CD14-positive monocyte (primary cell): ENCODE data around the gene ROBO4. TPM values are rescaled to one million over a fixed set of nuclear protein-coding genes. Genes with fewer than 3 reads are reported as not detected.
A peak's percentile ranks its signal among the peaks of the same experiment; 100 is the strongest.

Source experiments
- DNase-seq, 3 donors: peaks; one replicate each; pipeline ENCODE4 v3.0.0-alpha.2; 2011 to 2022
- H2AFZ ChIP-seq: 2 replicates; pipeline ENCODE4 v1.6.0; 2012; ENCODE audit warnings: mild to moderate bottlenecking, low read depth, low read length, inconsistent platforms; ENCODE audit not compliant: insufficient read depth, poor library complexity, severe bottlenecking
- H3K27ac ChIP-seq, 2 donors: 1 replicate in 1 of 2; 2 replicates in 1 of 2; pipeline ENCODE4 v1.5.1; 2012 to 2013; ENCODE audit warnings: low read length in 2 of 2, control low read depth in 1 of 2, inconsistent platforms in 1 of 2, low read depth in 1 of 2, mild to moderate bottlenecking in 1 of 2
- H3K27me3 ChIP-seq, 2 donors: one replicate each; pipeline versions ENCODE4 v1.6.0 to v1.6.1; 2011 to 2013; ENCODE audit warnings: low read length in 2 of 2; ENCODE audit not compliant: control insufficient read depth in 2 of 2, insufficient read depth in 2 of 2
- H3K36me3 ChIP-seq, 2 donors: replicated peaks in 1 of 2; 1 replicate in 1 of 2; 2 replicates in 1 of 2; pipeline versions ENCODE4 v1.5.1 to v1.6.1; 2012 to 2013; ENCODE audit warnings: low read length in 2 of 2, control low read depth in 1 of 2, inconsistent platforms in 1 of 2, mild to moderate bottlenecking in 1 of 2; ENCODE audit not compliant: insufficient read depth in 2 of 2, control insufficient read depth in 1 of 2
- H3K4me1 ChIP-seq, 2 donors: 1 replicate in 1 of 2; 2 replicates in 1 of 2; pipeline versions ENCODE4 v1.5.1 to v1.6.1; 2012 to 2013; ENCODE audit warnings: low read length in 2 of 2, control low read depth in 1 of 2, inconsistent platforms in 1 of 2, mild to moderate bottlenecking in 1 of 2, moderate library complexity in 1 of 2; ENCODE audit not compliant: insufficient read depth in 2 of 2, control insufficient read depth in 1 of 2
- H3K4me2 ChIP-seq: replicated peaks from 2 replicates; pipeline ENCODE3; 2012; ENCODE audit warnings: low read length, moderate library complexity, mild to moderate bottlenecking; ENCODE audit not compliant: poor library complexity, severe bottlenecking; ENCODE audit errors: extremely low read depth
- H3K4me3 ChIP-seq, 3 experiments: fragments of 200-600 bp in 1 of 3; sonication (generic) in 1 of 3; replicated peaks in 1 of 3; 1 replicate in 2 of 3; 2 replicates in 1 of 3; pipeline ENCODE4 v1.5.1; 2011 to 2013; ENCODE audit warnings: low read length in 3 of 3, mild to moderate bottlenecking in 3 of 3, control low read depth in 2 of 3, low read depth in 2 of 3, inconsistent platforms in 1 of 3, moderate library complexity in 1 of 3
- H3K79me2 ChIP-seq: 2 replicates; pipeline ENCODE4 v1.6.0; 2012; ENCODE audit warnings: mild to moderate bottlenecking, control low read depth, inconsistent platforms, low read length, moderate library complexity; ENCODE audit not compliant: insufficient read depth
- H3K9ac ChIP-seq: 2 replicates; pipeline ENCODE4 v1.6.0; 2017; ENCODE audit warnings: low read length, mild to moderate bottlenecking; ENCODE audit not compliant: insufficient read depth, poor library complexity, severe bottlenecking
- H3K9me3 ChIP-seq, 2 donors: replicated peaks in 1 of 2; 1 replicate in 1 of 2; 2 replicates in 1 of 2; pipeline versions ENCODE4 v1.5.1 to v1.6.1; 2012 to 2013; ENCODE audit warnings: low read length in 2 of 2, control low read depth in 1 of 2; ENCODE audit not compliant: control insufficient read depth in 1 of 2, insufficient read depth in 1 of 2
- H4K20me1 ChIP-seq: 2 replicates; pipeline ENCODE4 v1.6.0; 2012; ENCODE audit warnings: mild to moderate bottlenecking, low read length, control low read depth, moderate library complexity; ENCODE audit not compliant: insufficient read depth
- H3K27ac Mint-ChIP-seq, 7 donors: one replicate each; pipeline ENCODE4 v1.8.0; 2020; ENCODE audit warnings: mild to moderate bottlenecking in 7 of 7, mixed read lengths in 7 of 7, moderate library complexity in 6 of 7, inconsistent platforms in 2 of 7
- H3K27me3 Mint-ChIP-seq, 3 donors: one replicate each; pipeline ENCODE4 v1.8.0; 2021 to 2022; ENCODE audit warnings: low read depth in 3 of 3, mild to moderate bottlenecking in 3 of 3, mixed read lengths in 3 of 3, moderate library complexity in 3 of 3, inconsistent platforms in 1 of 3
- H3K36me3 Mint-ChIP-seq, 2 donors: one replicate each; pipeline ENCODE4 v1.8.0; 2020; ENCODE audit warnings: mixed read lengths in 2 of 2, inconsistent platforms in 1 of 2, mild to moderate bottlenecking in 1 of 2
- H3K4me1 Mint-ChIP-seq: one replicate; pipeline ENCODE4 v1.8.0; 2020; ENCODE audit warnings: mild to moderate bottlenecking, mixed read lengths
- H3K4me3 Mint-ChIP-seq, 2 donors: one replicate each; pipeline ENCODE4 v1.8.0; 2020; ENCODE audit warnings: mild to moderate bottlenecking in 2 of 2, mixed read lengths in 2 of 2, moderate library complexity in 1 of 2
- H3K9me3 Mint-ChIP-seq, 7 donors: one replicate each; pipeline ENCODE4 v1.8.0; 2020 to 2022; ENCODE audit warnings: mixed read lengths in 7 of 7, mild to moderate bottlenecking in 6 of 7, moderate library complexity in 6 of 7, inconsistent platforms in 2 of 7
- CTCF ChIP-seq: fragments of 200-600 bp; IDR thresholded peaks from one replicate; pipeline ENCODE4 v1.8.0; 2022; ENCODE audit warnings: antibody characterized with exemption, mild to moderate bottlenecking
- WGBS: methylation state at CpG from one replicate; pipeline ENCODE4 v1.1.5; 2013; ENCODE audit warnings: missing lambda C conversion rate; ENCODE audit not compliant: insufficient coverage; 5-methylcytosine and 5-hydroxymethylcytosine counted together
- intact Hi-C, 2 donors: fragments of 100-400 bp; cut with micrococcal nuclease; formaldehyde crosslinking; loops; one replicate each; pipeline versions ENCODE4 v1.15.0 to v1.15.1; 2023
- polyA plus RNA-seq, 3 donors: library from polyadenylated mRNA; depleted of rRNA in 1 of 3; unstranded in 2 of 3; stranded (reverse) in 1 of 3; fragments of 300-500 nt in 2 of 3; fragments of >200 nt in 1 of 3; fragmentation: Illumina TruSeq in 2 of 3; gene quantifications; 1 replicate in 2 of 3; 2 replicates in 1 of 3; pipeline ENCODE4 v1.2.3, GENCODE V29; 2012 to 2021

ROBO4 gene
- polyA plus RNA-seq, 3 donors = 0.19 to 0.20 TPM; not detected in 1

- Histone ChIP-seq H2AFZ (peak overlapping the region; percentile 95), H3K4me1 (peaks cover 15 to 20% of the 10 kb centered on the region in 2 donors), H3K9me3 (no peaks in the 10 kb centered on the region), H4K20me1 (no peaks in the 10 kb centered on the region), H3K79me2 (no peaks in the 10 kb centered on the region), H3K9ac (no peak overlapping the region), H3K27me3 (peaks cover 5 to 40% of the 10 kb centered on the region in 2 donors), H3K27ac (no peak overlapping the region), H3K4me2 (peak overlapping the region; percentile 92), H3K36me3 (no peaks in the 10 kb centered on the region), H3K4me3 (no peak overlapping the region)
- Mint-ChIP-seq H3K9me3 (peaks cover 0 to 12% (median 1%) of the 10 kb centered on the region in 7 donors), H3K27ac (no peak overlapping the region), H3K4me3 (peak overlapping the region in 1 of 2 donors; percentile 93), H3K4me1 (peaks cover 30% of the 10 kb centered on the region), H3K36me3 (no peaks in the 10 kb centered on the region), H3K27me3 (peaks cover 33 to 48% (median 39%) of the 10 kb centered on the region in 3 donors)
- WGBS = 87% methylated on average over 9 of the region's 17 CpGs
- intact Hi-C loops = no loop called here
- no peak for DNase-seq
- TF ChIP-seq CTCF = no peak
Observed at GRCh38 chr11:124877910-124878758, 19.5 kb downstream of the ROBO4 start.

- Histone ChIP-seq H3K9me3 (no peaks in the 10 kb centered on the region), H2AFZ (peak overlapping the region; percentile 95), H3K27ac (no peak overlapping the region), H3K27me3 (peaks cover 5 to 46% of the 10 kb centered on the region in 2 donors), H3K4me3 (peak overlapping the region in 1 of 3 experiments; percentile 87), H4K20me1 (no peaks in the 10 kb centered on the region), H3K9ac (no peak overlapping the region), H3K36me3 (no peaks in the 10 kb centered on the region), H3K4me1 (peaks cover 15 to 20% of the 10 kb centered on the region in 2 donors), H3K79me2 (no peaks in the 10 kb centered on the region), H3K4me2 (peak overlapping the region; percentile 92)
- peaks cover 39 to 54% (median 45%) of the 10 kb centered on the region in 3 donors for H3K27me3 Mint-ChIP-seq
- no peak for TF ChIP-seq CTCF
- peak overlapping the region in 1 of 7 donors; percentile 20 for H3K27ac Mint-ChIP-seq
- no peak for DNase-seq
- H3K4me1 Mint-ChIP-seq = peaks cover 30% of the 10 kb centered on the region
- peaks cover 0 to 15% (median 1%) of the 10 kb centered on the region in 7 donors for H3K9me3 Mint-ChIP-seq
- H3K36me3 Mint-ChIP-seq = no peaks in the 10 kb centered on the region
- WGBS = no CpG with 5 or more reads among the region's 10 CpGs
- H3K4me3 Mint-ChIP-seq = peak overlapping the region; percentile 86 to 93
- intact Hi-C loops = no loop called here
Observed at GRCh38 chr11:124877631-124877909, 20.1 kb downstream of the ROBO4 start.
